ENCODE results near the gene KDM3B.

DNA sequence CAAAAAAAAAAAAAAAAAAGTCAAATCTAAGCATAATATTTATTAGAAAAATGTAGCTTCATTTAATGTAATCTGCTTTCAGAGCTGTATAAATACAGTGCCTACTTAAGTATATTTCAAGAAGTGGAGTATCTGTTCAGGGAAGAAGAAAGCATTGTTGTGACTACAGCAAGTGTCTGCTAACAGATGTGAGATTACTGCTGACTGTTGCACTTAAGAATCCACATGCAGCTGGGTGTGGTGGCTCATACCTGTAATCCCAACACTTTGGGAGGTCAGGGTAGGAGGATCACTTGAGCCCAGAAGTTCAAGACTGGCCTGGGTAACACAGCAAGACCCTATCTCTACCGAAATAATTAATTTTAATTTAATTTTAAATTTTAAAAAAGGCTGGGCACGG lies 19.0 kb downstream of the KDM3B start:
- TF ChIP-seq CTCF (IDR thresholded peaks at IDR 0.05 in 2 of 3, conservative IDR thresholded peaks at IDR 0.05 in 1 of 3; ENCODE audit: insufficient read depth in 2 of 3, low read depth in 1 of 3, low read length in 3 of 3): no peak
- TF ChIP-seq, protein P1, sequence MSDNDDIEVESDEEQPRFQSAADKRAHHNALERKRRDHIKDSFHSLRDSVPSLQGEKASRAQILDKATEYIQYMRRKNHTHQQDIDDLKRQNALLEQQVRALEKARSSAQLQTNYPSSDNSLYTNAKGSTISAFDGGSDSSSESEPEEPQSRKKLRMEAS (CRISPR knock-in tag; IDR thresholded peaks at IDR 0.05): no peak
- TF ChIP-seq KAT8 (IDR thresholded peaks at IDR 0.05; ENCODE audit: low read depth): no peak
- no peak for TF ChIP-seq TEAD2 (tag; IDR thresholded peaks at IDR 0.05)
- no peak for TF ChIP-seq ZKSCAN3 (CRISPR knock-in tag; IDR thresholded peaks at IDR 0.05)
- TF ChIP-seq POLR2AphosphoS5 (IDR thresholded peaks at IDR 0.05; ENCODE audit: control insufficient read depth, insufficient read depth, low read depth, low read length): no peak
- TF ChIP-seq BACH1 (tag; IDR thresholded peaks at IDR 0.05): no peak
- TF ChIP-seq POLR2AphosphoS2 (IDR thresholded peaks at IDR 0.05; ENCODE audit: low read length): no peak
- no peak for TF ChIP-seq ESRRA (IDR thresholded peaks at IDR 0.05; ENCODE audit: borderline replicate concordance, low read depth)
- TF ChIP-seq, protein P2, sequence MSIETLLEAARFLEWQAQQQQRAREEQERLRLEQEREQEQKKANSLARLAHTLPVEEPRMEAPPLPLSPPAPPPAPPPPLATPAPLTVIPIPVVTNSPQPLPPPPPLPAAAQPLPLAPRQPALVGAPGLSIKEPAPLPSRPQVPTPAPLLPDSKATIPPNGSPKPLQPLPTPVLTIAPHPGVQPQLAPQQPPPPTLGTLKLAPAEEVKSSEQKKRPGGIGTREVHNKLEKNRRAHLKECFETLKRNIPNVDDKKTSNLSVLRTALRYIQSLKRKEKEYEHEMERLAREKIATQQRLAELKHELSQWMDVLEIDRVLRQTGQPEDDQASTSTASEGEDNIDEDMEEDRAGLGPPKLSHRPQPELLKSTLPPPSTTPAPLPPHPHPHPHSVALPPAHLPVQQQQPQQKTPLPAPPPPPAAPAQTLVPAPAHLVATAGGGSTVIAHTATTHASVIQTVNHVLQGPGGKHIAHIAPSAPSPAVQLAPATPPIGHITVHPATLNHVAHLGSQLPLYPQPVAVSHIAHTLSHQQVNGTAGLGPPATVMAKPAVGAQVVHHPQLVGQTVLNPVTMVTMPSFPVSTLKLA (conservative IDR thresholded peaks at IDR 0.05): no peak
- no peak for TF ChIP-seq ZFP1 (CRISPR knock-in tag; IDR thresholded peaks at IDR 0.05)
- no peak for TF ChIP-seq NFE2 (IDR thresholded peaks at IDR 0.05; ENCODE audit: low read depth)
- no peak for TF ChIP-seq ATF3 (IDR thresholded peaks at IDR 0.05)
- TF ChIP-seq ATF3 (CRISPR knock-in tag; conservative IDR thresholded peaks at IDR 0.05): no peak
